ENCODE data around the gene TMEM92.

DNA sequence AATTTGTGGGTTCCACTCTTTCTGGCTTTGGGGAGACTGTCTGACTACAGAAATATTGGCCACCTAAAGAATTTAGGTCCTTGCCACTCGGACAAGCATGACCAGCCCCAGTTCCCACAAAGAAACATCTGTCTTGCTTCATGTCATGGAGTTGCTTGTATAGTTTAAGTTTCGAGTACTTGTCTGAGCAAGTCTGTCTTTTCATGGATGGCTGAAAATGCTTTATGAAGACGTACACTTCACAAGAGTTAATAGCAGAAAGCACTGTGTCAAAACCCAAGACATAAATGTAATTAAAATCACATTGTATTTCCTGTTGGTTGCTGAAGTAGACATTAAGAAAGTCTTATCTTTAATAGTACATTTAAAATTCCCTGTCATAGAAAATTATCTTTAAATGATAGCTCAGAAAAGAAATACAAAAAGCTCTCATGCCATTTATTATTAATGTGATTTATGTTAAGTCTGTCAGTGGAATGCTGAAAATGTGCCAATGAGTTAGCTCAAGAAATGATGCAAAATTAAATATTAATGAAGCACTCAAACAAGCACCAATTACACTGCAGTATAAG lies 41.8 kb downstream of the TMEM92 start:
- TF ChIP-seq, protein P1, sequence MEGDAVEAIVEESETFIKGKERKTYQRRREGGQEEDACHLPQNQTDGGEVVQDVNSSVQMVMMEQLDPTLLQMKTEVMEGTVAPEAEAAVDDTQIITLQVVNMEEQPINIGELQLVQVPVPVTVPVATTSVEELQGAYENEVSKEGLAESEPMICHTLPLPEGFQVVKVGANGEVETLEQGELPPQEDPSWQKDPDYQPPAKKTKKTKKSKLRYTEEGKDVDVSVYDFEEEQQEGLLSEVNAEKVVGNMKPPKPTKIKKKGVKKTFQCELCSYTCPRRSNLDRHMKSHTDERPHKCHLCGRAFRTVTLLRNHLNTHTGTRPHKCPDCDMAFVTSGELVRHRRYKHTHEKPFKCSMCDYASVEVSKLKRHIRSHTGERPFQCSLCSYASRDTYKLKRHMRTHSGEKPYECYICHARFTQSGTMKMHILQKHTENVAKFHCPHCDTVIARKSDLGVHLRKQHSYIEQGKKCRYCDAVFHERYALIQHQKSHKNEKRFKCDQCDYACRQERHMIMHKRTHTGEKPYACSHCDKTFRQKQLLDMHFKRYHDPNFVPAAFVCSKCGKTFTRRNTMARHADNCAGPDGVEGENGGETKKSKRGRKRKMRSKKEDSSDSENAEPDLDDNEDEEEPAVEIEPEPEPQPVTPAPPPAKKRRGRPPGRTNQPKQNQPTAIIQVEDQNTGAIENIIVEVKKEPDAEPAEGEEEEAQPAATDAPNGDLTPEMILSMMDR (IDR thresholded peaks at IDR 0.05), result no peak
- no peak for TF ChIP-seq POLR2A (IDR thresholded peaks at IDR 0.05)

Measured in adrenal gland (tissue), 5 donors.